GM12891 (cell line): ENCODE results near the gene FBXL12.

Experiments used
- PAX5 ChIP-seq: IDR thresholded peaks from 2 replicates; pipeline ENCODE4 v1.6.1; 2011; ENCODE audit warnings: low read length, moderate library complexity, mild to moderate bottlenecking; ENCODE audit not compliant: insufficient read depth, severe bottlenecking
- POLR2A ChIP-seq: IDR thresholded peaks from 2 replicates; pipeline ENCODE4 v1.6.1; 2011; ENCODE audit warnings: low read depth, low read length, control low read depth
- POLR2AphosphoS5 ChIP-seq: IDR thresholded peaks from 2 replicates; pipeline ENCODE4 v1.6.1; 2011; ENCODE audit warnings: low read depth, low read length, control low read depth
- POU2F2 ChIP-seq: IDR thresholded peaks from 2 replicates; pipeline ENCODE4 v1.6.1; 2011; ENCODE audit warnings: low read depth, mild to moderate bottlenecking, control low read depth, low read length, moderate library complexity
- TAF1 ChIP-seq: IDR thresholded peaks from 2 replicates; pipeline ENCODE4 v1.6.1; 2011; ENCODE audit warnings: low read depth, low read length, control low read depth

DNA sequence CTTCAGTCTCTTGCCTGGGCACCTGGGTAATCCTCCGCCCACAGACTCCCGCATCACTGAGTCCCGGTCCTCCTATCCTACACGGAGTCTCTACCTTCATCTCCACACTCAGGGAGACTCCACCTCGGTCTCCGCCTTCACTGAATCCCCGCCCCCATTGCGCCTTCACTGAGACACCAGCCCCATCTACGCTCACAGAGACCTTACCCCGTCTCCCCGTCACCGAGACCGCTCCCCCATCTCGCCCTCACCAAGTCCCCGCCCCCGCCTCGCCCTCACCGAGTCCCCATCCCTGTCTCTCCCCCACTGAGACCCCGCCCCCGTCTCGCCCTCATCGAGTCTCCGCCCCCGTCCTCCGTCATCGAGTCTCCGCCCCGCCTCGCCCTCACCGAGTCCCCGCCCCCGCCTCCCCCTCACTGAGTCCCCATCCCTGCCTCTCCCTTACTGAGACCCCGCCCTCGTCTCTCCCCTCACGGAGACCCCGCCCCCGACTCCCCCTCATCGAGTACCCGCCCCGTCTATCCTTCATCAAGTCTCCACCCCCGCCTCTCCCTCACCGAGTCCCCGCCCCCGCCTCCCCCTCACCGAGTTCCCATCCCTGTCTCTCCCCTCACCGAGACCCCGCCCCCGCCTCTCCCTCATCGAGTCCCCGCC lies 27.2 kb downstream of the FBXL12 start:
- TF ChIP-seq POLR2A (no peak), POLR2AphosphoS5 (no peak), PAX5 (no peak), TAF1 (no peak), POU2F2 (no peak)
